HEK293T (cell line): ENCODE measurements around the gene CTNNAL1.

Experiments
- ARNT ChIP-seq: fragments of 450-650 bp; IDR thresholded peaks from 2 replicates; pipeline ENCODE4 v1.6.1; 2017; ENCODE audit warnings: mild to moderate bottlenecking
- BHLHE40 ChIP-seq: fragments of 450-650 bp; IDR thresholded peaks from 2 replicates; pipeline ENCODE4 v1.6.1; 2016; ENCODE audit warnings: mild to moderate bottlenecking, moderate library complexity, borderline replicate concordance
- CTBP1 ChIP-seq: fragments of 450-650 bp; IDR thresholded peaks from 2 replicates; pipeline ENCODE4 v1.6.1; 2016; ENCODE audit warnings: borderline replicate concordance
- FOXA1 ChIP-seq: fragments of 450-650 bp; IDR thresholded peaks from 2 replicates; pipeline ENCODE4 v1.6.1; 2016; ENCODE audit warnings: mild to moderate bottlenecking
- FOXM1 ChIP-seq: fragments of 450-650 bp; IDR thresholded peaks from 2 replicates; pipeline ENCODE4 v1.6.1; 2017; ENCODE audit warnings: mild to moderate bottlenecking, borderline replicate concordance
- SUZ12 ChIP-seq: fragments of 450-650 bp; IDR thresholded peaks from 2 replicates; pipeline ENCODE4 v1.6.1; 2016; ENCODE audit warnings: mild to moderate bottlenecking

DNA sequence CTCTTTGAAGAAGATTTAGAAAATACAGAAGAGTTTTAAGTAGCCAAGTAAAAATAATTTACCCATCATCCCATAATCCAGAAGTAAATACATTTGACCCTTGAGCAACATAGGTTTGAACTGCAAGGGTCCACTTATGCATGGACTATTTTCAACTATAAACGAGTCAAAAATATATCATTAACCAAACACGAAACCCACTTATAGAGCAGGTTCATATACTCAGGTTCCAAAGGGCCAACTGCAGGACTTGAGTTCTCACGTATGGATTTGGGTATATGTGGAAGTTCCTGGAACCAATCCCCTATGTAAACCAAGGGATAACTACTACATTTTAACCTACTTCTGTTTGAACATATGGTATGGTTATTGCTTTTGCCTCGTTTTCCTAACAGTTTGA, 73.3 kb downstream of the CTNNAL1 start:
- no peak for TF ChIP-seq SUZ12
- TF ChIP-seq FOXA1 = no peak
- no peak for TF ChIP-seq FOXM1
- TF ChIP-seq ARNT = no peak
- no peak for TF ChIP-seq BHLHE40
- no peak for TF ChIP-seq CTBP1
